HCT116 (cell line): ENCODE data around the gene OMP.

ENCODE experiments used
- EZH2 ChIP-seq: fragments of 200-600 bp; sonication (generic); IDR thresholded peaks from 2 replicates; pipeline ENCODE4 v1.6.1; 2017; ENCODE audit warnings: antibody characterized with exemption, mixed run types
- POLR2AphosphoS5 ChIP-seq: IDR thresholded peaks from 2 replicates; pipeline ENCODE4 v1.6.1; 2011; ENCODE audit warnings: mild to moderate bottlenecking, low read depth, low read length, moderate library complexity
- TCF7L2 ChIP-seq: IDR thresholded peaks from 2 replicates; pipeline ENCODE4 v1.7.0; 2011; ENCODE audit warnings: borderline replicate concordance, inconsistent platforms; ENCODE audit not compliant: insufficient read depth, insufficient read length; ENCODE audit errors: extremely low read depth
- TF ChIP-seq, protein P1 (sequence below), 3 experiments: fragments of 200-600 bp in 1 of 3; sonication (generic) in 1 of 3; IDR thresholded peaks in 2 of 3; conservative IDR thresholded peaks in 1 of 3; 2 replicates each; pipeline ENCODE4 v1.5.1; 2012 to 2017; ENCODE audit warnings: low read depth in 2 of 3, low read length in 2 of 3, antibody characterized with exemption in 1 of 3, borderline replicate concordance in 1 of 3, control low read depth in 1 of 3, mild to moderate bottlenecking in 1 of 3, mixed read lengths in 1 of 3, mixed run types in 1 of 3, moderate library complexity in 1 of 3; ENCODE audit not compliant: insufficient read depth in 1 of 3

DNA sequence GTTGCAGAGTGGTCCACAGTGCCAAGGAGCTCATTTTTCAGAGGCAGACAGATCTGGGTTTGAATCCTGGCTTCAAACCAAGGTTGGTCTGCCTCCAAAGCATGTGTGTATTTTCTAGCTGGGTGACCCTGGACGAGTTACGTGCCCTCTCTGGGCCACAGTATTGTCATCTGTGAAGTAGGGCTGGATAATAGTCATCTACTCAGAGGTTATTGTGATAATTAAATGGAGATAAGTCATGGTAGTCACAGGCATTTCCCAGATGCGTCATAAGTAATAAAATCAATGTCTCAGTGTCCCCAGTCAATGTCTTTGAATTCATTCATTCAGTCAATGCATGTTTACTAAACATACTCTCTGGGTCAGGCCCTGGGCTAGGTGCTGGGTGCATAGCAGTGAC is 8.6 kb downstream of the OMP start:
- TF ChIP-seq POLR2AphosphoS5 (no peak), EZH2 (no peak), TCF7L2 (no peak)
- TF ChIP-seq, protein P1, sequence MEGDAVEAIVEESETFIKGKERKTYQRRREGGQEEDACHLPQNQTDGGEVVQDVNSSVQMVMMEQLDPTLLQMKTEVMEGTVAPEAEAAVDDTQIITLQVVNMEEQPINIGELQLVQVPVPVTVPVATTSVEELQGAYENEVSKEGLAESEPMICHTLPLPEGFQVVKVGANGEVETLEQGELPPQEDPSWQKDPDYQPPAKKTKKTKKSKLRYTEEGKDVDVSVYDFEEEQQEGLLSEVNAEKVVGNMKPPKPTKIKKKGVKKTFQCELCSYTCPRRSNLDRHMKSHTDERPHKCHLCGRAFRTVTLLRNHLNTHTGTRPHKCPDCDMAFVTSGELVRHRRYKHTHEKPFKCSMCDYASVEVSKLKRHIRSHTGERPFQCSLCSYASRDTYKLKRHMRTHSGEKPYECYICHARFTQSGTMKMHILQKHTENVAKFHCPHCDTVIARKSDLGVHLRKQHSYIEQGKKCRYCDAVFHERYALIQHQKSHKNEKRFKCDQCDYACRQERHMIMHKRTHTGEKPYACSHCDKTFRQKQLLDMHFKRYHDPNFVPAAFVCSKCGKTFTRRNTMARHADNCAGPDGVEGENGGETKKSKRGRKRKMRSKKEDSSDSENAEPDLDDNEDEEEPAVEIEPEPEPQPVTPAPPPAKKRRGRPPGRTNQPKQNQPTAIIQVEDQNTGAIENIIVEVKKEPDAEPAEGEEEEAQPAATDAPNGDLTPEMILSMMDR (IDR thresholded peaks at IDR 0.05 in 2 of 3, conservative IDR thresholded peaks at IDR 0.05 in 1 of 3; ENCODE audit: borderline replicate concordance in 1 of 3, insufficient read depth in 1 of 3, low read depth in 2 of 3, low read length in 2 of 3) = no peak
